ENCODE results near the gene SF3A1.

SF3A1 gene

GRCh38 chr22:30326706-30327362, 29.9 kb downstream of the SF3A1 start, which contains the start of gene TBC1D10A:
Gene TBC1D10A, minus strand, starts transcription at chr22:30326941. Its CDS starts 60 bp downstream, at chr22:30326881.
- no peaks in the 10 kb centered on the region for H3K27me3 ChIP-seq (ENCODE audit: insufficient read depth, insufficient read length)
- H3K36me3 ChIP-seq (ENCODE audit: insufficient read depth, insufficient read length, low read length): peaks cover 24% of the 10 kb centered on the region
- no peaks in the 10 kb centered on the region for H3K9me3 ChIP-seq (ENCODE audit: insufficient read depth, low read length)
- peak; percentile 86 for DNase-seq (ENCODE audit: low read depth, low spot score)
- peaks cover 9% of the 10 kb centered on the region for H3K4me1 ChIP-seq (ENCODE audit: insufficient read depth, insufficient read length)
- no peak for TF ChIP-seq ZNF274 (IDR thresholded peaks at IDR 0.05; ENCODE audit: low read depth, low read length)
- no peak for TF ChIP-seq YY1 (IDR thresholded peaks at IDR 0.05; ENCODE audit: insufficient read depth, insufficient read length)
- TF ChIP-seq SUZ12 (IDR thresholded peaks at IDR 0.05; ENCODE audit: extremely low read depth, insufficient read depth, insufficient read length): no peak
- peak within 1 kb of the TSS; percentile 83 for H3K9ac ChIP-seq (ENCODE audit: insufficient read length, low read depth)
- H3K4me3 ChIP-seq (ENCODE audit: insufficient read length, low read depth): peak within 1 kb of the TSS; percentile 72

GRCh38 chr22:30326255-30326705, 30.4 kb downstream of the SF3A1 start:
- peak overlapping the region; percentile 83 for H3K9ac ChIP-seq (ENCODE audit: insufficient read length, low read depth)
- no peak for DNase-seq (ENCODE audit: low read depth, low spot score)
- H3K9me3 ChIP-seq (ENCODE audit: insufficient read depth, low read length): no peaks in the 10 kb centered on the region
- H3K4me3 ChIP-seq (ENCODE audit: insufficient read length, low read depth): peak overlapping the region; percentile 72
- no peaks in the 10 kb centered on the region for H3K27me3 ChIP-seq (ENCODE audit: insufficient read depth, insufficient read length)
- TF ChIP-seq ZNF274 (IDR thresholded peaks at IDR 0.05; ENCODE audit: low read depth, low read length) (no peak), SUZ12 (IDR thresholded peaks at IDR 0.05; ENCODE audit: extremely low read depth, insufficient read depth, insufficient read length) (no peak), YY1 (IDR thresholded peaks at IDR 0.05; ENCODE audit: insufficient read depth, insufficient read length) (no peak)
- peaks cover 22% of the 10 kb centered on the region for H3K36me3 ChIP-seq (ENCODE audit: insufficient read depth, insufficient read length, low read length)
- peaks cover 9% of the 10 kb centered on the region for H3K4me1 ChIP-seq (ENCODE audit: insufficient read depth, insufficient read length)

GRCh38 chr22:30325724-30326254, 30.9 kb downstream of the SF3A1 start:
- Histone ChIP-seq H3K9ac (ENCODE audit: insufficient read length, low read depth) (peak overlapping the region; percentile 83), H3K4me1 (ENCODE audit: insufficient read depth, insufficient read length) (peaks cover 9% of the 10 kb centered on the region), H3K27me3 (ENCODE audit: insufficient read depth, insufficient read length) (no peaks in the 10 kb centered on the region), H3K36me3 (ENCODE audit: insufficient read depth, insufficient read length, low read length) (peaks cover 24% of the 10 kb centered on the region), H3K9me3 (ENCODE audit: insufficient read depth, low read length) (no peaks in the 10 kb centered on the region), H3K4me3 (ENCODE audit: insufficient read length, low read depth) (peak overlapping the region; percentile 72)
- TF ChIP-seq ZNF274 (IDR thresholded peaks at IDR 0.05; ENCODE audit: low read depth, low read length) (no peak), SUZ12 (IDR thresholded peaks at IDR 0.05; ENCODE audit: extremely low read depth, insufficient read depth, insufficient read length) (no peak), YY1 (IDR thresholded peaks at IDR 0.05; ENCODE audit: insufficient read depth, insufficient read length) (no peak)
- no peak for DNase-seq (ENCODE audit: low read depth, low spot score)

DNA sequence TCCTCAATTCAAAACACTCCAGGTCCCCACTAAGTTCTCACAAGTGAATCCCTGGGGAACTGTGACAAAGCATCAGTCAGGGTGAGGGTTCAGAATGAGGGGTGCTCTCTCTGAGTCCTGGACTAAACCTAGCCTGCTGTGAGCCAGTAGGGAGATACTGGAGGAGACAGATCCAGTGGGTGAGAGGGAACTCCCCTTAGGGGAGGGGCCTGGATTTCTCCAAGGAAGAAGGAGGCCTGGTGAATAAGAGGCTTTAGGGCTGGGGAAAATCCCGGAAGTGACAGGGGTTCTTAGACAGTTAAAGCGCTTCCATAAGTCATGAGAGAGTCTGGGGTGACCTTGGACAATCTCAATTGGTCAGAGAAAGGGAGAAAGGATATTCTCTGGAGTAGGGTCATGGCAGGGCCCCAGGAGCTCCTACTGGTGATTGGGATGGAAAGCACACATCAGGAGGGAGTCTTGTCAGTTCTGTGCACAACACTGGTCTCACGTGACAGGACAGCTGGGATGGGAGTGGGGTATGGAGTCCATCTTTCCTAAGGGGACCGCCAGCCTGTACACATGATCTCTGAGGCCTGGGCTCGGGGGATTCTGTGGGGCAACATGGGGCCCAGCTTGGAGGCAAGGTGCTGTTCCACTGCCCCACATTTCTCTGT, 31.5 kb downstream of the SF3A1 start:
- Histone ChIP-seq H3K27me3 (ENCODE audit: insufficient read depth, insufficient read length) (no peaks in the 10 kb centered on the region), H3K4me3 (ENCODE audit: insufficient read length, low read depth) (no peak overlapping the region), H3K36me3 (ENCODE audit: insufficient read depth, insufficient read length, low read length) (peaks cover 22% of the 10 kb centered on the region), H3K4me1 (ENCODE audit: insufficient read depth, insufficient read length) (peaks cover 9% of the 10 kb centered on the region), H3K9ac (ENCODE audit: insufficient read length, low read depth) (no peak overlapping the region), H3K9me3 (ENCODE audit: insufficient read depth, low read length) (no peaks in the 10 kb centered on the region)
- no peak for DNase-seq (ENCODE audit: low read depth, low spot score)
- TF ChIP-seq YY1 (IDR thresholded peaks at IDR 0.05; ENCODE audit: insufficient read depth, insufficient read length): no peak
- no peak for TF ChIP-seq ZNF274 (IDR thresholded peaks at IDR 0.05; ENCODE audit: low read depth, low read length)
- TF ChIP-seq SUZ12 (IDR thresholded peaks at IDR 0.05; ENCODE audit: extremely low read depth, insufficient read depth, insufficient read length): no peak

GRCh38 chr22:30324014-30324730, 32.5 kb downstream of the SF3A1 start:
- no peak overlapping the region for H3K4me3 ChIP-seq (ENCODE audit: insufficient read length, low read depth)
- no peak for TF ChIP-seq ZNF274 (IDR thresholded peaks at IDR 0.05; ENCODE audit: low read depth, low read length)

DNA sequence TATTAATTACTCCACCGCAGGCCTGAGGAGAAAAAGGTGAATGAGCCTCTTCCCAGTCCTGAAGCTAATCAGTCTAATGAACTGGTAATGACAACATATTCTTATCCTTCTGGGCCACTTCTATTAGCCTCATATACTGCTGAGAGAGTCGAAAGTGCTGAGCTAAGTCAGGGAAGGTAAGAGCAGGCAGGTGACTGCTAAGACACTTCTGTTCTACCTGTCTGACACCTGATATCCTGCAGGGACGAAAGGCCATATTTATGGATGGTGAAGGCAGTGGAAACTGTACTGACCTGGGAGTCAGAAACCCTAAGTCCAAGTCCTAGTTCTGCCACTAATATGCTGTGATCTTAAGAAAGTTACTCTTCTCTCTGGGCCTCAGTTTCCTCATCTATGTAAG, 33.4 kb downstream of the SF3A1 start:
- Histone ChIP-seq H3K9me3 (ENCODE audit: insufficient read depth, low read length) (no peaks in the 10 kb centered on the region), H3K9ac (ENCODE audit: insufficient read length, low read depth) (no peak overlapping the region), H3K27me3 (ENCODE audit: insufficient read depth, insufficient read length) (no peaks in the 10 kb centered on the region), H3K4me3 (ENCODE audit: insufficient read length, low read depth) (no peak overlapping the region), H3K4me1 (ENCODE audit: insufficient read depth, insufficient read length) (peaks cover 6% of the 10 kb centered on the region), H3K36me3 (ENCODE audit: insufficient read depth, insufficient read length, low read length) (peaks cover 15% of the 10 kb centered on the region)
- no peak for DNase-seq (ENCODE audit: low read depth, low spot score)
- TF ChIP-seq ZNF274 (IDR thresholded peaks at IDR 0.05; ENCODE audit: low read depth, low read length) (no peak), YY1 (IDR thresholded peaks at IDR 0.05; ENCODE audit: insufficient read depth, insufficient read length) (no peak), SUZ12 (IDR thresholded peaks at IDR 0.05; ENCODE audit: extremely low read depth, insufficient read depth, insufficient read length) (no peak)

More at GRCh38 chr22:30324014-30324730, 32.5 kb downstream of the SF3A1 start:
- no peaks in the 10 kb centered on the region for H3K9me3 ChIP-seq (ENCODE audit: insufficient read depth, low read length)
- peaks cover 18% of the 10 kb centered on the region for H3K36me3 ChIP-seq (ENCODE audit: insufficient read depth, insufficient read length, low read length)
- H3K9ac ChIP-seq (ENCODE audit: insufficient read length, low read depth): no peak overlapping the region
- DNase-seq (ENCODE audit: low read depth, low spot score): no peak
- H3K27me3 ChIP-seq (ENCODE audit: insufficient read depth, insufficient read length): no peaks in the 10 kb centered on the region
- H3K4me1 ChIP-seq (ENCODE audit: insufficient read depth, insufficient read length): peaks cover 9% of the 10 kb centered on the region

- TF ChIP-seq ZNF274 (IDR thresholded peaks at IDR 0.05; ENCODE audit: low read depth, low read length): no peak
- TF ChIP-seq SUZ12 (IDR thresholded peaks at IDR 0.05; ENCODE audit: extremely low read depth, insufficient read depth, insufficient read length): no peak
- TF ChIP-seq YY1 (IDR thresholded peaks at IDR 0.05; ENCODE audit: insufficient read depth, insufficient read length): no peak
- peaks cover 15% of the 10 kb centered on the region for H3K36me3 ChIP-seq (ENCODE audit: insufficient read depth, insufficient read length, low read length)
- no peak for DNase-seq (ENCODE audit: low read depth, low spot score)
- peaks cover 9% of the 10 kb centered on the region for H3K4me1 ChIP-seq (ENCODE audit: insufficient read depth, insufficient read length)
- H3K9me3 ChIP-seq (ENCODE audit: insufficient read depth, low read length): no peaks in the 10 kb centered on the region
- no peak overlapping the region for H3K9ac ChIP-seq (ENCODE audit: insufficient read length, low read depth)
- no peak overlapping the region for H3K4me3 ChIP-seq (ENCODE audit: insufficient read length, low read depth)
- no peaks in the 10 kb centered on the region for H3K27me3 ChIP-seq (ENCODE audit: insufficient read depth, insufficient read length)
Observed at GRCh38 chr22:30321461-30321860, 35.2 kb downstream of the SF3A1 start.

Data from NT2/D1 (cell line).